HEK293 (cell line): ENCODE measurements around the gene DCST1.
A peak's percentile ranks its signal among the peaks of the same experiment; 100 is the strongest.

Source experiments
- HIC1 ChIP-seq: fragments of 450-650 bp; formaldehyde crosslinking; IDR thresholded peaks from 2 replicates; pipeline ENCODE4 v1.5.1; 2016; ENCODE audit warnings: missing biosample characterization, missing genetic modification characterization
- KLF1 ChIP-seq: fragments of 450-650 bp; formaldehyde crosslinking; IDR thresholded peaks from 2 replicates; pipeline ENCODE4 v1.5.1; 2016; ENCODE audit warnings: missing biosample characterization, missing genetic modification characterization
- KLF16 ChIP-seq: fragments of 450-650 bp; formaldehyde crosslinking; IDR thresholded peaks from 2 replicates; pipeline ENCODE4 v1.5.1; 2017; ENCODE audit warnings: missing biosample characterization, missing genetic modification characterization
- KLF7 ChIP-seq: fragments of 450-650 bp; formaldehyde crosslinking; IDR thresholded peaks from 2 replicates; pipeline ENCODE4 v1.5.1; 2016; ENCODE audit warnings: missing biosample characterization, missing genetic modification characterization, borderline replicate concordance
- KLF9 ChIP-seq: fragments of 450-650 bp; formaldehyde crosslinking; IDR thresholded peaks from 2 replicates; pipeline ENCODE4 v1.5.1; 2016; ENCODE audit warnings: missing biosample characterization, missing genetic modification characterization, low read depth
- SCRT1 ChIP-seq: fragments of 450-650 bp; formaldehyde crosslinking; IDR thresholded peaks from 2 replicates; pipeline ENCODE4 v1.5.1; 2016; ENCODE audit warnings: missing biosample characterization, missing genetic modification characterization, borderline replicate concordance
- SP2 ChIP-seq: fragments of 450-650 bp; formaldehyde crosslinking; IDR thresholded peaks from 2 replicates; pipeline ENCODE4 v1.5.1; 2016; ENCODE audit warnings: missing biosample characterization, missing genetic modification characterization
- SP7 ChIP-seq: fragments of 450-650 bp; formaldehyde crosslinking; IDR thresholded peaks from 2 replicates; pipeline ENCODE4 v1.5.1; 2016; ENCODE audit warnings: missing biosample characterization, missing genetic modification characterization
- ZBTB17 ChIP-seq: fragments of 450-650 bp; formaldehyde crosslinking; IDR thresholded peaks from 2 replicates; pipeline ENCODE4 v1.5.1; 2016; ENCODE audit warnings: missing biosample characterization, missing genetic modification characterization
- ZBTB20 ChIP-seq: fragments of 450-650 bp; formaldehyde crosslinking; IDR thresholded peaks from 2 replicates; pipeline ENCODE4 v1.5.1; 2016; ENCODE audit warnings: missing biosample characterization, missing genetic modification characterization
- ZBTB49 ChIP-seq: fragments of 450-650 bp; formaldehyde crosslinking; IDR thresholded peaks from 2 replicates; pipeline ENCODE4 v1.5.1; 2016; ENCODE audit warnings: missing biosample characterization, missing genetic modification characterization, low read depth
- ZBTB8A ChIP-seq: fragments of 450-650 bp; formaldehyde crosslinking; IDR thresholded peaks from 2 replicates; pipeline ENCODE4 v1.5.1; 2016; ENCODE audit warnings: missing biosample characterization, missing genetic modification characterization
- ZFHX2 ChIP-seq: fragments of 450-650 bp; formaldehyde crosslinking; conservative IDR thresholded peaks from 2 replicates; pipeline ENCODE4 v1.5.1; 2016; ENCODE audit warnings: missing biosample characterization, missing genetic modification characterization
- ZNF341 ChIP-seq: fragments of 450-650 bp; formaldehyde crosslinking; IDR thresholded peaks from 2 replicates; pipeline ENCODE4; 2016; ENCODE audit warnings: low read depth, missing biosample characterization, missing genetic modification characterization
- ZNF394 ChIP-seq: fragments of 450-650 bp; formaldehyde crosslinking; IDR thresholded peaks from 2 replicates; pipeline ENCODE4 v1.5.1; 2016; ENCODE audit warnings: missing biosample characterization, missing genetic modification characterization, mild to moderate bottlenecking, moderate library complexity, borderline replicate concordance
- ZNF398 ChIP-seq: fragments of 450-650 bp; formaldehyde crosslinking; IDR thresholded peaks from 2 replicates; pipeline ENCODE4 v1.5.1; 2017; ENCODE audit warnings: missing biosample characterization, missing genetic modification characterization
- ZNF423 ChIP-seq: fragments of 450-650 bp; formaldehyde crosslinking; IDR thresholded peaks from 2 replicates; pipeline ENCODE4 v1.5.1; 2016; ENCODE audit warnings: missing biosample characterization, missing genetic modification characterization
- ZNF701 ChIP-seq: fragments of 450-650 bp; formaldehyde crosslinking; IDR thresholded peaks from 2 replicates; pipeline ENCODE4 v1.5.1; 2016; ENCODE audit warnings: missing biosample characterization, missing genetic modification characterization
- ZNF830 ChIP-seq: fragments of 450-650 bp; IDR thresholded peaks from 2 replicates; pipeline ENCODE4 v1.5.0; 2018; ENCODE audit warnings: missing biosample characterization, missing genetic modification characterization, low read depth, mild to moderate bottlenecking, moderate library complexity
- TF ChIP-seq, protein P1 (sequence below): fragments of 450-650 bp; formaldehyde crosslinking; IDR thresholded peaks from 2 replicates; pipeline ENCODE4 v1.5.1; 2016; ENCODE audit warnings: missing biosample characterization, missing genetic modification characterization
- TF ChIP-seq, protein P2 (sequence below): fragments of 450-650 bp; formaldehyde crosslinking; optimal IDR thresholded peaks from 2 replicates; pipeline ENCODE3; 2016; ENCODE audit warnings: missing biosample characterization, mild to moderate bottlenecking, missing genetic modification characterization

The DCST1 gene

DNA sequence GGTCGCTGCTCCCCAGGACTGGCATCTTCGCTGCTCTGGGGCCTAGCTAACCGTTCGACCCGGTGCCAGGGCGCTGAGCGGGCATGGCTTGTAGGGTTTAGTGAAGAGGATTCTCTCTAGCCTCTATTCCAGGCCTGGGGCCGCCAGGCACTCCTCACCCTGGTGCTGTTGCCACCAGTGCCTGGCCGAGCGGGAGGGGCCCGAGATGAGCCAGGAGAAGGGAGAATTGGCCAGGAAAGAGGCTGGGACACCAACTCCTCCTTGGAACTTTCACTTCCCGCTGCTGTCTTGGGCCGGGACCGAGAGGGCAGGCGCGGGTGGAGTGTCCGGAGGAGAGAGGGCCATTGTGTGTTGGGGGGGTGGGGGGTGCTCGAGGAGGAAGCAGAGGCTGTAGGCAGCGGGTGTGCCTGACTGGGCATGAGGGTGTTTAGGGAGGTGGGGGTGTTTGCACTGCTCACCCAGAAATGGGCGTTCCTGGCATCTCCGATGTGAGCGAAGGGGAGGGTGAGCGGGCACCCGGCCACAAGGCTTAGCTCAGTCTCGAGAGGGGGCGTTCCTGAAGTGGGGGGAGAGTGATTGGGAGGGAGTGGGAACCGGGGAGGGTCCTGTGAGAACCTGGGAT, 18.3 kb downstream of the DCST1 start (continued):
- TF ChIP-seq, protein P1, sequence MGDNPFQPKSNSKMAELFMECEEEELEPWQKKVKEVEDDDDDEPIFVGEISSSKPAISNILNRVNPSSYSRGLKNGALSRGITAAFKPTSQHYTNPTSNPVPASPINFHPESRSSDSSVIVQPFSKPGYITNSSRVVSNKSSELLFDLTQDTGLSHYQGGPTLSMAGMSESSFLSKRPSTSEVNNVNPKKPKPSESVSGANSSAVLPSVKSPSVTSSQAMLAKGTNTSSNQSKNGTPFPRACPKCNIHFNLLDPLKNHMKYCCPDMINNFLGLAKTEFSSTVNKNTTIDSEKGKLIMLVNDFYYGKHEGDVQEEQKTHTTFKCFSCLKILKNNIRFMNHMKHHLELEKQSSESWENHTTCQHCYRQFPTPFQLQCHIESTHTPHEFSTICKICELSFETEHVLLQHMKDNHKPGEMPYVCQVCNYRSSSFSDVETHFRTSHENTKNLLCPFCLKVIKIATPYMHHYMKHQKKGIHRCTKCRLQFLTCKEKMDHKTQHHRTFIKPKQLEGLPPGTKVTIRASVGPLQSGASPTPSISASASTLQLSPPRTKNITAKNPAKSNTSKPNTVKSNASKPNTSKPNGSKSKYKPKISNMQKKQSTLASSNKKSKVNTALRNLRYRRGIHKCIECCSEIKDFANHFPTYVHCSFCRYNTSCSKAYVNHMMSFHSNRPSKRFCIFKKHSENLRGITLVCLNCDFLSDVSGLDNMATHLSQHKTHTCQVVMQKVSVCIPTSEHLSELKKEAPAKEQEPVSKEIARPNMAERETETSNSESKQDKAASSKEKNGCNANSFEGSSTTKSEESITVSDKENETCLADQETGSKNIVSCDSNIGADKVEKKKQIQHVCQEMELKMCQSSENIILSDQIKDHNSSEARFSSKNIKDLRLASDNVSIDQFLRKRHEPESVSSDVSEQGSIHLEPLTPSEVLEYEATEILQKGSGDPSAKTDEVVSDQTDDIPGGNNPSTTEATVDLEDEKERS (tag by site-specific recombination), result no peak
- TF ChIP-seq SP7 (tag by site-specific recombination) (0 out of 2 replicates have a peak, but pooled peaks have one; percentile 13), KLF7 (tag by site-specific recombination) (0 out of 2 replicates have a peak, but pooled peaks have one; percentile 11), KLF1 (tag by site-specific recombination) (peak; percentile 90), KLF9 (peak; percentile 80), ZNF394 (no peak; the same call in 1 of the 2 replicates), ZBTB20 (tag by site-specific recombination) (peak; percentile 55; the same call in 1 of the 2 replicates), ZBTB49 (tag by site-specific recombination) (no peak), ZNF830 (no peak), ZFHX2 (tag by site-specific recombination) (peak; percentile 89), SCRT1 (tag by site-specific recombination) (no peak), ZNF701 (tag by site-specific recombination) (no peak), ZNF341 (tag by site-specific recombination) (peak; percentile 13), ZBTB8A (peak; percentile 99), ZNF398 (tag by site-specific recombination) (peak; percentile 99), SP2 (tag by site-specific recombination) (peak; percentile 83), ZBTB17 (peak; percentile 34; the same call in 1 of the 2 replicates), KLF16 (tag by site-specific recombination) (peak; percentile 67), ZNF423 (peak; percentile 32; the same call in 1 of the 2 replicates), HIC1 (peak; percentile 58; the same call in 1 of the 2 replicates)
- TF ChIP-seq, protein P2, sequence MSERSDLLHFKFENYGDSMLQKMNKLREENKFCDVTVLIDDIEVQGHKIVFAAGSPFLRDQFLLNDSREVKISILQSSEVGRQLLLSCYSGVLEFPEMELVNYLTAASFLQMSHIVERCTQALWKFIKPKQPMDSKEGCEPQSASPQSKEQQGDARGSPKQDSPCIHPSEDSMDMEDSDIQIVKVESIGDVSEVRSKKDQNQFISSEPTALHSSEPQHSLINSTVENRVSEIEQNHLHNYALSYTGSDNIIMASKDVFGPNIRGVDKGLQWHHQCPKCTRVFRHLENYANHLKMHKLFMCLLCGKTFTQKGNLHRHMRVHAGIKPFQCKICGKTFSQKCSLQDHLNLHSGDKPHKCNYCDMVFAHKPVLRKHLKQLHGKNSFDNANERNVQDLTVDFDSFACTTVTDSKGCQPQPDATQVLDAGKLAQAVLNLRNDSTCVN (tag by site-specific recombination), result peak; percentile 22
